Measurements from ENCODE around the gene ULBP1.
A peak's percentile ranks its signal among the peaks of the same experiment; 100 is the strongest.
"Not testable (repeated sequence)": the region's sequence is repeated elsewhere in the genome, so short reads cannot be mapped to it uniquely, and the experiment has no call there.

ULBP1 gene

GRCh38 chr6:150004101-150004782 lies 40.5 kb downstream of the ULBP1 start:
- no peak overlapping the region for H3K27ac ChIP-seq
- DNase-seq = no peak
- in situ Hi-C loops (cut with HindIII; ENCODE audit: low pct_ligation_motif_present, low sequenced_read_pairs) = no loop called here
- no peak for TF ChIP-seq CTCF (IDR thresholded peaks at IDR 0.05; ENCODE audit: low read depth, low read length, missing control alignments)
- H3K27me3 ChIP-seq (replicated peaks) = peaks cover 6% of the 10 kb centered on the region
- H3K4me3 ChIP-seq (ENCODE audit: low read depth, low read length) = peak overlapping the region; percentile 71
- no peaks in the 10 kb centered on the region for H3K36me3 ChIP-seq (replicated peaks)

GRCh38 chr6:150004783-150005717 lies 41.3 kb downstream of the ULBP1 start:
- no peak overlapping the region for H3K27ac ChIP-seq

GRCh38 chr6:150005761-150006651 lies 42.3 kb downstream of the ULBP1 start:
- peak overlapping the region; percentile 71 for H3K4me3 ChIP-seq (ENCODE audit: low read depth, low read length)
- H3K27me3 ChIP-seq (replicated peaks) = peaks cover 19% of the 10 kb centered on the region
- no peak for DNase-seq
- no peak overlapping the region for H3K27ac ChIP-seq
- TF ChIP-seq CTCF (IDR thresholded peaks at IDR 0.05; ENCODE audit: low read depth, low read length, missing control alignments) = no peak
- H3K36me3 ChIP-seq (replicated peaks) = no peaks in the 10 kb centered on the region
- in situ Hi-C loops (cut with HindIII; ENCODE audit: low pct_ligation_motif_present, low sequenced_read_pairs) = no loop called here

More at GRCh38 chr6:150004783-150005717, 41.3 kb downstream of the ULBP1 start:
- peak overlapping the region; percentile 71 for H3K4me3 ChIP-seq (ENCODE audit: low read depth, low read length)
- TF ChIP-seq CTCF (IDR thresholded peaks at IDR 0.05; ENCODE audit: low read depth, low read length, missing control alignments) = peak; percentile 49
- in situ Hi-C loops (cut with HindIII; ENCODE audit: low pct_ligation_motif_present, low sequenced_read_pairs) = no loop called here
- peak; percentile 84 for DNase-seq
- peaks cover 14% of the 10 kb centered on the region for H3K27me3 ChIP-seq (replicated peaks)
- H3K36me3 ChIP-seq (replicated peaks) = no peaks in the 10 kb centered on the region

- no peaks in the 10 kb centered on the region for H3K36me3 ChIP-seq (replicated peaks)
- no peak overlapping the region for H3K27ac ChIP-seq
- no peak overlapping the region for H3K4me3 ChIP-seq (ENCODE audit: low read depth, low read length)
- DNase-seq = no peak
- peaks cover 27% of the 10 kb centered on the region for H3K27me3 ChIP-seq (replicated peaks)
- peak; percentile 73 for TF ChIP-seq CTCF (IDR thresholded peaks at IDR 0.05; ENCODE audit: low read depth, low read length, missing control alignments)
- in situ Hi-C loops (cut with HindIII; ENCODE audit: low pct_ligation_motif_present, low sequenced_read_pairs) = no loop called here
Observed at GRCh38 chr6:150006961-150007464, 43.3 kb downstream of the ULBP1 start.

GRCh38 chr6:150008588-150008987 lies 44.8 kb downstream of the ULBP1 start:
- H3K4me3 ChIP-seq (ENCODE audit: low read depth, low read length) = no peak overlapping the region
- no peak for DNase-seq
- no peak overlapping the region for H3K27ac ChIP-seq
- no peaks in the 10 kb centered on the region for H3K36me3 ChIP-seq (replicated peaks)
- in situ Hi-C loops (cut with HindIII; ENCODE audit: low pct_ligation_motif_present, low sequenced_read_pairs) = no loop called here
- peaks cover 38% of the 10 kb centered on the region for H3K27me3 ChIP-seq (replicated peaks)
- TF ChIP-seq CTCF (IDR thresholded peaks at IDR 0.05; ENCODE audit: low read depth, low read length, missing control alignments) = no peak

GRCh38 chr6:150012846-150013784 lies 49.4 kb downstream of the ULBP1 start:
- peaks cover 64% of the 10 kb centered on the region for H3K27me3 ChIP-seq (replicated peaks)
- H3K4me3 ChIP-seq (ENCODE audit: low read depth, low read length); H3K36me3 ChIP-seq (replicated peaks); H3K27ac ChIP-seq; in situ Hi-C loops (cut with HindIII; ENCODE audit: low pct_ligation_motif_present, low sequenced_read_pairs); DNase-seq: not testable (repeated sequence)
